Ascending aorta (tissue), 2 donors: ENCODE data around the gene KCNMA1. TPM values are rescaled to one million over a fixed set of nuclear protein-coding genes. Genes with fewer than 3 reads are reported as not detected.

Experiments used
- DNase-seq, 2 donors: peaks; one replicate each; pipeline ENCODE4 v3.0.0-alpha.2; 2019; ENCODE audit warnings: low spot score in 2 of 2
- H3K27ac ChIP-seq, 2 donors: fragments of 200-600 bp; sonication (generic); one replicate each; pipeline ENCODE4 v1.5.1; 2016 to 2017; ENCODE audit warnings: mild to moderate bottlenecking in 1 of 2
- H3K27me3 ChIP-seq: fragments of 200-600 bp; sonication (generic); one replicate; pipeline ENCODE4 v1.5.1; 2017
- H3K36me3 ChIP-seq, 2 donors: fragments of 200-600 bp; sonication (generic); one replicate each; pipeline ENCODE4 v1.5.1; 2016
- H3K4me1 ChIP-seq, 2 donors: fragments of 200-600 bp; sonication (generic); one replicate each; pipeline ENCODE4 v1.5.1; 2016 to 2017; ENCODE audit warnings: mild to moderate bottlenecking in 1 of 2
- H3K4me3 ChIP-seq, 2 donors: fragments of 200-600 bp; sonication (generic); one replicate each; pipeline ENCODE4 v1.5.1; 2016 to 2017; ENCODE audit warnings: mild to moderate bottlenecking in 1 of 2
- H3K9me3 ChIP-seq, 2 donors: fragments of 200-600 bp; sonication (generic); one replicate each; pipeline ENCODE4 v1.5.1; 2016
- CTCF ChIP-seq, 3 experiments: fragments of 200-600 bp in 2 of 3; fragments of 450-650 bp in 1 of 3; sonication (generic) in 2 of 3; IDR thresholded peaks; one replicate each; pipeline ENCODE4 v1.5.1; 2016 to 2019; ENCODE audit warnings: antibody characterized with exemption in 3 of 3, mild to moderate bottlenecking in 1 of 3, moderate library complexity in 1 of 3
- intact Hi-C: fragments of 100-400 bp; cut with DNase I; formaldehyde crosslinking; loops from one replicate; pipeline ENCODE4 v1.15.1; 2023
- total RNA-seq: library from RNA; depleted of rRNA; stranded (reverse); fragments of >200 nt; gene quantifications from one replicate; pipeline ENCODE4 v1.1.0, GENCODE V29; 2016

KCNMA1 gene
- total RNA-seq, 1 donor from 2014 or later, result 28.6 TPM

- Histone ChIP-seq H3K4me1 (peaks cover 3 to 5% of the 10 kb centered on the region in 2 donors), H3K4me3 (no peak overlapping the region), H3K27me3 (no peaks in the 10 kb centered on the region), H3K9me3 (no peaks in the 10 kb centered on the region), H3K27ac (peak overlapping the region in 1 of 2 donors; percentile 9), H3K36me3 (peaks cover 18 to 51% of the 10 kb centered on the region in 2 donors)
- intact Hi-C loops, result no loop called here
- TF ChIP-seq CTCF (IDR thresholded peaks at IDR 0.05), result no peak
- no peak for DNase-seq
Observed at GRCh38 chr10:77071956-77072355, 565.7 kb downstream of the KCNMA1 start.

- no peak overlapping the region for H3K4me3 ChIP-seq
- H3K9me3 ChIP-seq, result no peaks in the 10 kb centered on the region
- no peak for TF ChIP-seq CTCF (IDR thresholded peaks at IDR 0.05)
- intact Hi-C loops, result no loop called here
- H3K4me1 ChIP-seq, result peaks cover 3 to 5% of the 10 kb centered on the region in 2 donors
- H3K27ac ChIP-seq, result peak overlapping the region in 1 of 2 donors; percentile 9
- DNase-seq, result no peak
- peaks cover 15 to 52% of the 10 kb centered on the region in 2 donors for H3K36me3 ChIP-seq
- no peaks in the 10 kb centered on the region for H3K27me3 ChIP-seq
Observed at GRCh38 chr10:77071001-77071511, 566.6 kb downstream of the KCNMA1 start.

GRCh38 chr10:77070346-77070745 lies 567.3 kb downstream of the KCNMA1 start:
- Histone ChIP-seq H3K4me3 (no peak overlapping the region), H3K36me3 (peaks cover 11 to 48% of the 10 kb centered on the region in 2 donors), H3K9me3 (no peaks in the 10 kb centered on the region), H3K27me3 (no peaks in the 10 kb centered on the region), H3K4me1 (peaks cover 3 to 5% of the 10 kb centered on the region in 2 donors), H3K27ac (no peak overlapping the region)
- no peak for DNase-seq
- intact Hi-C loops, result no loop called here
- no peak for TF ChIP-seq CTCF (IDR thresholded peaks at IDR 0.05)

- intact Hi-C loops, result no loop called here
- Histone ChIP-seq H3K4me3 (no peak overlapping the region), H3K4me1 (peaks cover under 1 to 3% of the 10 kb centered on the region in 2 donors), H3K36me3 (peaks cover 13 to 48% of the 10 kb centered on the region in 2 donors), H3K9me3 (no peaks in the 10 kb centered on the region), H3K27me3 (no peaks in the 10 kb centered on the region), H3K27ac (no peak overlapping the region)
- no peak for DNase-seq
- no peak for TF ChIP-seq CTCF (IDR thresholded peaks at IDR 0.05)
Observed at GRCh38 chr10:77068969-77069368, 568.6 kb downstream of the KCNMA1 start.

GRCh38 chr10:77068272-77068671 lies 569.3 kb downstream of the KCNMA1 start:
- TF ChIP-seq CTCF (IDR thresholded peaks at IDR 0.05), result no peak
- H3K4me1 ChIP-seq, result no peaks in the 10 kb centered on the region
- H3K9me3 ChIP-seq, result no peaks in the 10 kb centered on the region
- no peak for DNase-seq
- H3K27ac ChIP-seq, result no peak overlapping the region
- intact Hi-C loops, result no loop called here
- peaks cover 13 to 48% of the 10 kb centered on the region in 2 donors for H3K36me3 ChIP-seq
- no peaks in the 10 kb centered on the region for H3K27me3 ChIP-seq
- H3K4me3 ChIP-seq, result no peak overlapping the region

- intact Hi-C loops, result no loop called here
- H3K4me1 ChIP-seq, result no peaks in the 10 kb centered on the region
- no peak for DNase-seq
- H3K27me3 ChIP-seq, result no peaks in the 10 kb centered on the region
- no peak for TF ChIP-seq CTCF (IDR thresholded peaks at IDR 0.05)
- H3K9me3 ChIP-seq, result no peaks in the 10 kb centered on the region
- H3K4me3 ChIP-seq, result no peak overlapping the region
- H3K27ac ChIP-seq, result no peak overlapping the region
- H3K36me3 ChIP-seq, result peaks cover 3 to 12% of the 10 kb centered on the region in 2 donors
Observed at GRCh38 chr10:77062381-77062780, 575.2 kb downstream of the KCNMA1 start.
